BLaER1 treated with 17β-estradiol and CSF1 and Interleukin-3, amounts not matched to agents 10 nM and 100 nM (cell line): ENCODE measurements around the gene NME7.

ENCODE experiments used
- H3K27ac ChIP-seq, 11 experiments: shearing (Covaris generic); formaldehyde crosslinking; 2 replicates each; pipeline ENCODE4 v1.8.1; 2022
- H3K27me3 ChIP-seq, 11 experiments: shearing (Covaris generic); formaldehyde crosslinking; 2 replicates each; pipeline ENCODE4 v1.8.1; 2022
- H3K36me3 ChIP-seq, 11 experiments: shearing (Covaris generic); formaldehyde crosslinking; 2 replicates each; pipeline ENCODE4 v1.8.1; 2022
- H3K4me1 ChIP-seq, 10 experiments: shearing (Covaris generic); formaldehyde crosslinking; 2 replicates each; pipeline ENCODE4 v1.8.1; 2022
- H3K4me2 ChIP-seq, 11 experiments: shearing (Covaris generic); formaldehyde crosslinking; 2 replicates each; pipeline ENCODE4 v1.8.1; 2022
- H3K4me3 ChIP-seq, 10 experiments: shearing (Covaris generic); formaldehyde crosslinking; 2 replicates each; pipeline ENCODE4 v1.8.1; 2022
- H3K9ac ChIP-seq, 11 experiments: shearing (Covaris generic); formaldehyde crosslinking; 2 replicates each; pipeline ENCODE4 v1.8.1; 2022
- H3K9me3 ChIP-seq, 11 experiments: shearing (Covaris generic); formaldehyde crosslinking; replicated peaks in 1 of 11; 2 replicates each; pipeline ENCODE4 v1.8.1; 2022
- H4K20me1 ChIP-seq, 11 experiments: shearing (Covaris generic); formaldehyde crosslinking; 2 replicates each; pipeline ENCODE4 v1.8.1; 2022
- Cebpa-rat ChIP-seq, 11 experiments: shearing (Covaris generic); IDR thresholded peaks; 2 replicates each; pipeline ENCODE4 v1.8.1; 2022

The NME7 gene

GRCh38 chr1:169263059-169263458, 104.5 kb downstream of the NME7 start:
- Histone ChIP-seq H3K4me1 (peaks cover 18 to 42% (median 31%) of the 10 kb centered on the region in 10 experiments), H3K9me3 (peaks cover under 1 to 41% (median 16%) of the 10 kb centered on the region in 11 experiments), H3K27ac (peak overlapping the region in 4 of 11 experiments; percentile 80 to 88 (median 86); a peak in 6 of 22 replicates), H3K9ac (no peak overlapping the region), H3K4me3 (no peak overlapping the region), H3K36me3 (peaks cover 0 to 8% (median under 1%) of the 10 kb centered on the region in 11 experiments; a peak in 12 of 22 replicates), H4K20me1 (no peaks in the 10 kb centered on the region), H3K4me2 (peak overlapping the region in 8 of 11 experiments; percentile 19 to 78 (median 51); a peak in 10 of 22 replicates), H3K27me3 (no peaks in the 10 kb centered on the region)
- no peak for TF ChIP-seq Cebpa-rat (IDR thresholded peaks at IDR 0.05)

GRCh38 chr1:169261884-169262283, 105.7 kb downstream of the NME7 start:
- peaks cover 4 to 19% (median 11%) of the 10 kb centered on the region in 11 experiments; a peak in 15 of 22 replicates for H3K36me3 ChIP-seq
- no peak overlapping the region for H3K9ac ChIP-seq
- H3K4me3 ChIP-seq: no peak overlapping the region
- peaks cover 18 to 42% (median 31%) of the 10 kb centered on the region in 10 experiments for H3K4me1 ChIP-seq
- peak overlapping the region in 9 of 11 experiments; percentile 3 to 81 (median 67); a peak in 15 of 22 replicates for H3K4me2 ChIP-seq
- H3K27me3 ChIP-seq: no peaks in the 10 kb centered on the region
- no peak for TF ChIP-seq Cebpa-rat (IDR thresholded peaks at IDR 0.05)
- H3K9me3 ChIP-seq: peaks cover 13 to 53% (median 27%) of the 10 kb centered on the region in 11 experiments
- no peaks in the 10 kb centered on the region for H4K20me1 ChIP-seq
- peak overlapping the region in 8 of 11 experiments; percentile 10 to 88 (median 83); a peak in 13 of 22 replicates for H3K27ac ChIP-seq

GRCh38 chr1:169260478-169261151, 107.0 kb downstream of the NME7 start:
- TF ChIP-seq Cebpa-rat (IDR thresholded peaks at IDR 0.05): peak in 9 of 11 experiments; percentile 10 to 90 (median 68); a peak in 10 of 22 replicates
- H3K4me1 ChIP-seq: peaks cover 18 to 42% (median 31%) of the 10 kb centered on the region in 10 experiments
- H3K4me2 ChIP-seq: peak overlapping the region; percentile 52 to 81 (median 67); a peak in 20 of 22 replicates
- peak overlapping the region in 10 of 11 experiments; percentile 10 to 88 (median 80); a peak in 19 of 22 replicates for H3K27ac ChIP-seq
- H3K4me3 ChIP-seq: peak overlapping the region in 2 of 10 experiments; percentile 12 to 29; a peak in 4 of 20 replicates
- peak overlapping the region in 6 of 11 experiments; percentile 31 to 67 (median 54); a peak in 11 of 22 replicates for H3K9ac ChIP-seq
- peaks cover 4 to 19% (median 11%) of the 10 kb centered on the region in 11 experiments; a peak in 15 of 22 replicates for H3K36me3 ChIP-seq
- no peaks in the 10 kb centered on the region for H4K20me1 ChIP-seq
- peaks cover 14 to 55% (median 30%) of the 10 kb centered on the region in 11 experiments for H3K9me3 ChIP-seq
- H3K27me3 ChIP-seq: no peaks in the 10 kb centered on the region

DNA sequence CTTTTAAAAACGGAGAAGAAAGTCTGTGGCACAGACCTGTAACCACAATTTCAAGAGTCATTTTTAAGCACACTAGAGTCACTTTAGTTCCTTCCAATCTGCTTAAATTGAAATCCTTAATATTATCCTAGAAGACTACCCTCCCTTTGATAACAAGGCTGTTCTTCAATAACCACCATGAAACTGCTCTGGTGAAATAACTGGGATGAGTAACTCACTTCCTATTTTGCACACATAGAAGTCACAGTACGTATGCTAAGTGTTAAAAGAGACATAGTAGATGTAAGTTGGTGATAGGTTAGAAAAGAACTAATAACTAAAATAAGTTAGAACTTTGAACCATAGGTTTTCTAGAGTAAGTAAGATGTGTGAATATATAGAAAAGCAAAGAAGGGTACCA, 107.8 kb downstream of the NME7 start:
- H3K9ac ChIP-seq: peak overlapping the region in 6 of 11 experiments; percentile 3 to 67 (median 51); a peak in 6 of 22 replicates
- no peak for TF ChIP-seq Cebpa-rat (IDR thresholded peaks at IDR 0.05)
- H3K4me2 ChIP-seq: peak overlapping the region; percentile 52 to 81 (median 67); a peak in 17 of 22 replicates
- H3K9me3 ChIP-seq: peaks cover 14 to 55% (median 30%) of the 10 kb centered on the region in 11 experiments
- H3K4me3 ChIP-seq: peak overlapping the region in 1 of 10 experiments; percentile 12; a peak in 1 of 20 replicates
- peak overlapping the region in 10 of 11 experiments; percentile 10 to 88 (median 80); a peak in 19 of 22 replicates for H3K27ac ChIP-seq
- H3K4me1 ChIP-seq: peaks cover 18 to 42% (median 31%) of the 10 kb centered on the region in 10 experiments
- no peaks in the 10 kb centered on the region for H4K20me1 ChIP-seq
- H3K27me3 ChIP-seq: no peaks in the 10 kb centered on the region
- peaks cover 4 to 19% (median 11%) of the 10 kb centered on the region in 11 experiments; a peak in 15 of 22 replicates for H3K36me3 ChIP-seq

GRCh38 chr1:169250795-169251194, 116.8 kb downstream of the NME7 start:
- Histone ChIP-seq H3K27me3 (no peaks in the 10 kb centered on the region), H3K36me3 (no peaks in the 10 kb centered on the region), H3K4me1 (no peaks in the 10 kb centered on the region), H3K27ac (no peak overlapping the region), H3K9ac (no peak overlapping the region), H3K4me2 (no peak overlapping the region), H4K20me1 (no peaks in the 10 kb centered on the region), H3K4me3 (no peak overlapping the region), H3K9me3 (no peaks in the 10 kb centered on the region)
- no peak for TF ChIP-seq Cebpa-rat (IDR thresholded peaks at IDR 0.05)

- no peak overlapping the region for H3K4me2 ChIP-seq
- H3K4me1 ChIP-seq: no peaks in the 10 kb centered on the region
- no peak for TF ChIP-seq Cebpa-rat (IDR thresholded peaks at IDR 0.05)
- no peak overlapping the region for H3K27ac ChIP-seq
- no peaks in the 10 kb centered on the region for H3K27me3 ChIP-seq
- H3K9ac ChIP-seq: no peak overlapping the region
- H3K36me3 ChIP-seq: no peaks in the 10 kb centered on the region
- H3K9me3 ChIP-seq: no peaks in the 10 kb centered on the region
- no peaks in the 10 kb centered on the region for H4K20me1 ChIP-seq
- H3K4me3 ChIP-seq: no peak overlapping the region
Measured at GRCh38 chr1:169250022-169250421, 117.6 kb downstream of the NME7 start.

GRCh38 chr1:169249611-169250010, 118.0 kb downstream of the NME7 start:
- Histone ChIP-seq H3K4me3 (no peak overlapping the region), H3K27me3 (no peaks in the 10 kb centered on the region), H4K20me1 (no peaks in the 10 kb centered on the region), H3K9me3 (no peaks in the 10 kb centered on the region), H3K27ac (no peak overlapping the region), H3K4me2 (no peak overlapping the region), H3K36me3 (no peaks in the 10 kb centered on the region), H3K9ac (no peak overlapping the region), H3K4me1 (no peaks in the 10 kb centered on the region)
- no peak for TF ChIP-seq Cebpa-rat (IDR thresholded peaks at IDR 0.05)

- Histone ChIP-seq H4K20me1 (no peaks in the 10 kb centered on the region), H3K4me3 (no peak overlapping the region), H3K9ac (no peak overlapping the region), H3K36me3 (no peaks in the 10 kb centered on the region), H3K4me2 (no peak overlapping the region), H3K27me3 (no peaks in the 10 kb centered on the region), H3K27ac (no peak overlapping the region), H3K4me1 (no peaks in the 10 kb centered on the region), H3K9me3 (no peaks in the 10 kb centered on the region)
- TF ChIP-seq Cebpa-rat (IDR thresholded peaks at IDR 0.05): no peak
Measured at GRCh38 chr1:169245706-169246105, 121.9 kb downstream of the NME7 start.

DNA sequence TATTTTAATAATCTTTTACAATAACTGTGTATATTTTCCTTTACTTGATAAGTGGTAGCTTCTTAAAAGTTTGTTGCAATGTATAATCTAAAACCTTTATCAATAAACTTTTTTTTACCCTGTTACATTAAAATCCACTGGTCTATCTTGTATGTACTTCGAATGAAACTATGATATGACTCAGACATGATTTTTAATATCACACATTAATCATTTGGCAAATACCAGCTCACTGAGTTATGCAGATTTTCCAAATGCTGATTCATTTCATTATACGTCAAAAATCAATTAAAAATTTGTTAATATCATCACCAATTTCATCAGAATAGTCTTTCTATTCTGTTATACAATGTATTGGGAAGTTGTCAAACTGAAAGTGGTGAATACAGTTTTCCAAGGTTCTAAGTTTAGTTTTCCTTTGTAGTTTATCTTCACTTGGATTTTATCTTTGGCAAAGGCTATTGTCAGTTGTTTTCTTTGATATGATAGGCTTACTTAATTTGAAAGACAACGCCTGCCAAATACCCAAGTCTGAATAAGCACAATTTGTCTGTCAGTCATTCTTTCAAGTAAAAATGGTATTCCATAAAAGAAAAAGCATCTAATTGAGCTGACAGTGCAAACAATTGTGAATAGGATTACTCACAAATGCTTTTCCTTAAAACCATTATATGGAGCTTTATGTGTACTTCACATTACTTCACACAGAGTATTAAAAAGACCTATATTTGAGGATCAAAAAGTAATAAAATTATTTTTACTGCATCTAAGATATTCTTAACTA, 127.0 kb downstream of the NME7 start:
- H3K9me3 ChIP-seq: no peaks in the 10 kb centered on the region
- TF ChIP-seq Cebpa-rat (IDR thresholded peaks at IDR 0.05): no peak
- no peaks in the 10 kb centered on the region for H4K20me1 ChIP-seq
- H3K9ac ChIP-seq: no peak overlapping the region
- H3K4me1 ChIP-seq: no peaks in the 10 kb centered on the region
- no peaks in the 10 kb centered on the region for H3K27me3 ChIP-seq
- H3K4me3 ChIP-seq: no peak overlapping the region
- H3K36me3 ChIP-seq: no peaks in the 10 kb centered on the region
- no peak overlapping the region for H3K27ac ChIP-seq
- no peak overlapping the region for H3K4me2 ChIP-seq
